Measurements from ENCODE around the gene LENG1. TPM values are rescaled to one million over a fixed set of nuclear protein-coding genes. Genes with fewer than 3 reads are reported as not detected.

Gene LENG1
- total and polyA plus RNA-seq, 9 of the 15 experiments (the other 6 are each of a cell fraction or from before 2014, with no cell fraction given): 0.30 to 10.5 (median 4.7) TPM

DNA sequence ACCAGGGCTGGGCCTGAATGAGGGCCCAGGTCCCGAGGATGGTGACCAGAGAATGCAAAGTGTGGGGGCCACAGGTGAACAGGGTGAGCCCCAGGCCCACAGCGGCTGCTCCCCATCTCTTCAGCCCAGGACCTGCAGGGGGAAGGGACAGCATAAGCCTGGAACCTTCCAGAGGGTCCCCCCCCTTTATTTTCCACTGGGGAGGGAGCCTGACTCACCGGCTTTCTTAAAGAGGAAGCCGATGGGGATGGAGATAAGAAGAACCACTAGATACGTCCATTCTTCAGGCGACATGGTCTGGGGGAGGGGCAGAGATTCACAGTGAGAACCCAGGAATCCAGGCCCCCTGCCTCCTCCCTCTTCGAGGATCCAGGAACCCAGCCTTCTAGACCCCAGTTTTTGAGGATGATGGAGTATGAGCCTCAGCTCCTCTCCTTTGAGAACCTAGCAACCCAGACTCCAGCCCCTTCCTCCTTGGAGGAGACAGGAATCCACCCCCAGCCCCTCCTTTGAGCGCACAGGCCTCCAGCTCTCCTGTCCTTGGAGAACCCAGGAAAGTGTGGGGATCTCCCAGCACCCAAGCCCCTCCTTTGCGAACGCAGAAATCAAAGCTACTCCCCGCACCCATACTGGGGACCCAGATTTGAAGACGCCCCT is 28.8 kb upstream of the LENG1 start (continued):
- TF ChIP-seq, protein P1, sequence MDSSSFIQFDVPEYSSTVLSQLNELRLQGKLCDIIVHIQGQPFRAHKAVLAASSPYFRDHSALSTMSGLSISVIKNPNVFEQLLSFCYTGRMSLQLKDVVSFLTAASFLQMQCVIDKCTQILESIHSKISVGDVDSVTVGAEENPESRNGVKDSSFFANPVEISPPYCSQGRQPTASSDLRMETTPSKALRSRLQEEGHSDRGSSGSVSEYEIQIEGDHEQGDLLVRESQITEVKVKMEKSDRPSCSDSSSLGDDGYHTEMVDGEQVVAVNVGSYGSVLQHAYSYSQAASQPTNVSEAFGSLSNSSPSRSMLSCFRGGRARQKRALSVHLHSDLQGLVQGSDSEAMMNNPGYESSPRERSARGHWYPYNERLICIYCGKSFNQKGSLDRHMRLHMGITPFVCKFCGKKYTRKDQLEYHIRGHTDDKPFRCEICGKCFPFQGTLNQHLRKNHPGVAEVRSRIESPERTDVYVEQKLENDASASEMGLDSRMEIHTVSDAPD (CRISPR knock-in tag; IDR thresholded peaks at IDR 0.05): no peak
- TF ChIP-seq ARHGAP35 (IDR thresholded peaks at IDR 0.05; ENCODE audit: partially characterized antibody): no peak
- no peak for TF ChIP-seq FOXA3 (CRISPR knock-in tag; conservative IDR thresholded peaks at IDR 0.05 in 1 of 2, IDR thresholded peaks at IDR 0.05 in 1 of 2)
- TF ChIP-seq CREM (IDR thresholded peaks at IDR 0.05; ENCODE audit: low read depth): peak; percentile 69
- no peak for TF ChIP-seq ZNF436 (CRISPR knock-in tag; IDR thresholded peaks at IDR 0.05)
- TF ChIP-seq, protein P2, sequence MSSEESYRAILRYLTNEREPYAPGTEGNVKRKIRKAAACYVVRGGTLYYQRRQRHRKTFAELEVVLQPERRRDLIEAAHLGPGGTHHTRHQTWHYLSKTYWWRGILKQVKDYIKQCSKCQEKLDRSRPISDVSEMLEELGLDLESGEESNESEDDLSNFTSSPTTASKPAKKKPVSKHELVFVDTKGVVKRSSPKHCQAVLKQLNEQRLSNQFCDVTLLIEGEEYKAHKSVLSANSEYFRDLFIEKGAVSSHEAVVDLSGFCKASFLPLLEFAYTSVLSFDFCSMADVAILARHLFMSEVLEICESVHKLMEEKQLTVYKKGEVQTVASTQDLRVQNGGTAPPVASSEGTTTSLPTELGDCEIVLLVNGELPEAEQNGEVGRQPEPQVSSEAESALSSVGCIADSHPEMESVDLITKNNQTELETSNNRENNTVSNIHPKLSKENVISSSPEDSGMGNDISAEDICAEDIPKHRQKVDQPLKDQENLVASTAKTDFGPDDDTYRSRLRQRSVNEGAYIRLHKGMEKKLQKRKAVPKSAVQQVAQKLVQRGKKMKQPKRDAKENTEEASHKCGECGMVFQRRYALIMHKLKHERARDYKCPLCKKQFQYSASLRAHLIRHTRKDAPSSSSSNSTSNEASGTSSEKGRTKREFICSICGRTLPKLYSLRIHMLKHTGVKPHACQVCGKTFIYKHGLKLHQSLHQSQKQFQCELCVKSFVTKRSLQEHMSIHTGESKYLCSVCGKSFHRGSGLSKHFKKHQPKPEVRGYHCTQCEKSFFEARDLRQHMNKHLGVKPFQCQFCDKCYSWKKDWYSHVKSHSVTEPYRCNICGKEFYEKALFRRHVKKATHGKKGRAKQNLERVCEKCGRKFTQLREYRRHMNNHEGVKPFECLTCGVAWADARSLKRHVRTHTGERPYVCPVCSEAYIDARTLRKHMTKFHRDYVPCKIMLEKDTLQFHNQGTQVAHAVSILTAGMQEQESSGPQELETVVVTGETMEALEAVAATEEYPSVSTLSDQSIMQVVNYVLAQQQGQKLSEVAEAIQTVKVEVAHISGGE (CRISPR knock-in tag; IDR thresholded peaks at IDR 0.05): peak in 1 of 3 experiments; percentile 51; a peak in 1 of 6 replicates
- TF ChIP-seq, protein P3, sequence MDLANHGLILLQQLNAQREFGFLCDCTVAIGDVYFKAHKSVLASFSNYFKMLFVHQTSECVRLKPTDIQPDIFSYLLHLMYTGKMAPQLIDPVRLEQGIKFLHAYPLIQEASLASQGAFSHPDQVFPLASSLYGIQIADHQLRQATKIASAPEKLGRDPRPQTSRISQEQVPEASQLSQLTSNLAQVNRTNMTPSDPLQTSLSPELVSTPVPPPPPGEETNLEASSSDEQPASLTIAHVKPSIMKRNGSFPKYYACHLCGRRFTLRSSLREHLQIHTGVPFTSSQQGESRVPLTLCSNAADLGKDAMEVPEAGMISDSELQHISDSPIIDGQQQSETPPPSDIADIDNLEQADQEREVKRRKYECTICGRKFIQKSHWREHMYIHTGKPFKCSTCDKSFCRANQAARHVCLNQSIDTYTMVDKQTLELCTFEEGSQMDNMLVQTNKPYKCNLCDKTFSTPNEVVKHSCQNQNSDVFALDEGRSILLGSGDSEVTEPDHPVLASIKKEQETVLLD (IDR thresholded peaks at IDR 0.05): peak; percentile 67; the same call in 1 of the 2 replicates
- TF ChIP-seq, protein P4, sequence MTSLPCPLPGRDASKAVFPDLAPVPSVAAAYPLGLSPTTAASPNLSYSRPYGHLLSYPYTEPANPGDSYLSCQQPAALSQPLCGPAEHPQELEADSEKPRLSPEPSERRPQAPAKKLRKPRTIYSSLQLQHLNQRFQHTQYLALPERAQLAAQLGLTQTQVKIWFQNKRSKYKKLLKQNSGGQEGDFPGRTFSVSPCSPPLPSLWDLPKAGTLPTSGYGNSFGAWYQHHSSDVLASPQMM (CRISPR knock-in tag; IDR thresholded peaks at IDR 0.05): no peak
- TF ChIP-seq HDAC6 (IDR thresholded peaks at IDR 0.05; ENCODE audit: low read depth, low read length): no peak
- TF ChIP-seq DPF2 (IDR thresholded peaks at IDR 0.05): peak; percentile 92
- no peak for TF ChIP-seq ZNF707 (CRISPR knock-in tag; conservative IDR thresholded peaks at IDR 0.05)
- no peak for TF ChIP-seq POLR2AphosphoS2 (IDR thresholded peaks at IDR 0.05; ENCODE audit: low read length)
- no peak for TF ChIP-seq GATAD2B (IDR thresholded peaks at IDR 0.05; ENCODE audit: borderline replicate concordance)
- TF ChIP-seq, protein P5, sequence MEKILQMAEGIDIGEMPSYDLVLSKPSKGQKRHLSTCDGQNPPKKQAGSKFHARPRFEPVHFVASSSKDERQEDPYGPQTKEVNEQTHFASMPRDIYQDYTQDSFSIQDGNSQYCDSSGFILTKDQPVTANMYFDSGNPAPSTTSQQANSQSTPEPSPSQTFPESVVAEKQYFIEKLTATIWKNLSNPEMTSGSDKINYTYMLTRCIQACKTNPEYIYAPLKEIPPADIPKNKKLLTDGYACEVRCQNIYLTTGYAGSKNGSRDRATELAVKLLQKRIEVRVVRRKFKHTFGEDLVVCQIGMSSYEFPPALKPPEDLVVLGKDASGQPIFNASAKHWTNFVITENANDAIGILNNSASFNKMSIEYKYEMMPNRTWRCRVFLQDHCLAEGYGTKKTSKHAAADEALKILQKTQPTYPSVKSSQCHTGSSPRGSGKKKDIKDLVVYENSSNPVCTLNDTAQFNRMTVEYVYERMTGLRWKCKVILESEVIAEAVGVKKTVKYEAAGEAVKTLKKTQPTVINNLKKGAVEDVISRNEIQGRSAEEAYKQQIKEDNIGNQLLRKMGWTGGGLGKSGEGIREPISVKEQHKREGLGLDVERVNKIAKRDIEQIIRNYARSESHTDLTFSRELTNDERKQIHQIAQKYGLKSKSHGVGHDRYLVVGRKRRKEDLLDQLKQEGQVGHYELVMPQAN (IDR thresholded peaks at IDR 0.05; ENCODE audit: borderline replicate concordance): 0 out of 2 replicates have a peak, but pooled peaks have one; percentile 7
- TF ChIP-seq ZNF263 (CRISPR knock-in tag; IDR thresholded peaks at IDR 0.05; ENCODE audit: borderline replicate concordance): no peak
- TF ChIP-seq, protein P6, sequence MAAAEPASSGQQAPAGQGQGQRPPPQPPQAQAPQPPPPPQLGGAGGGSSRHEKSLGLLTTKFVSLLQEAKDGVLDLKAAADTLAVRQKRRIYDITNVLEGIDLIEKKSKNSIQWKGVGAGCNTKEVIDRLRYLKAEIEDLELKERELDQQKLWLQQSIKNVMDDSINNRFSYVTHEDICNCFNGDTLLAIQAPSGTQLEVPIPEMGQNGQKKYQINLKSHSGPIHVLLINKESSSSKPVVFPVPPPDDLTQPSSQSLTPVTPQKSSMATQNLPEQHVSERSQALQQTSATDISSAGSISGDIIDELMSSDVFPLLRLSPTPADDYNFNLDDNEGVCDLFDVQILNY (CRISPR knock-in tag; IDR thresholded peaks at IDR 0.05): no peak
- no peak for TF ChIP-seq TAF15 (IDR thresholded peaks at IDR 0.05; ENCODE audit: low read depth, low read length)

Measured in K562 (cell line).